Central memory CD8-positive, alpha-beta T cell (primary cell): ENCODE results near the gene UGT2B10.

Experiments used
- ATAC-seq: fragments of 150-1000 bp; cut with Tn5 transposase; replicated peaks from 2 replicates; pipeline ENCODE4 v1.10.0; 2022; ENCODE audit warnings: mild to moderate bottlenecking, moderate FRiP score, moderate number of reproducible peaks; ENCODE audit not compliant: poor library complexity, severe bottlenecking; ENCODE audit errors: extremely low read depth
- DNase-seq, 2 donors: peaks; one replicate each; pipeline ENCODE4 v3.0.0; 2021; ENCODE audit warnings: low spot score in 2 of 2
- H3K27ac Mint-ChIP-seq: one replicate; pipeline ENCODE4 v1.8.0; 2022; ENCODE audit warnings: low read depth, mild to moderate bottlenecking, moderate library complexity, mixed read lengths
- H3K27me3 Mint-ChIP-seq: one replicate; pipeline ENCODE4 v1.8.0; 2022; ENCODE audit warnings: mixed read lengths
- H3K36me3 Mint-ChIP-seq: one replicate; pipeline ENCODE4 v1.8.0; 2022; ENCODE audit warnings: mild to moderate bottlenecking, moderate library complexity, mixed read lengths; ENCODE audit not compliant: insufficient read depth
- H3K4me1 Mint-ChIP-seq: one replicate; pipeline ENCODE4 v1.8.0; 2022; ENCODE audit warnings: mixed read lengths
- H3K4me3 Mint-ChIP-seq: one replicate; pipeline ENCODE4 v1.8.0; 2022; ENCODE audit warnings: mild to moderate bottlenecking, moderate library complexity, mixed read lengths
- H3K9me3 Mint-ChIP-seq: one replicate; pipeline ENCODE4 v1.8.0; 2022; ENCODE audit warnings: mixed read lengths

Gene UGT2B10

DNA sequence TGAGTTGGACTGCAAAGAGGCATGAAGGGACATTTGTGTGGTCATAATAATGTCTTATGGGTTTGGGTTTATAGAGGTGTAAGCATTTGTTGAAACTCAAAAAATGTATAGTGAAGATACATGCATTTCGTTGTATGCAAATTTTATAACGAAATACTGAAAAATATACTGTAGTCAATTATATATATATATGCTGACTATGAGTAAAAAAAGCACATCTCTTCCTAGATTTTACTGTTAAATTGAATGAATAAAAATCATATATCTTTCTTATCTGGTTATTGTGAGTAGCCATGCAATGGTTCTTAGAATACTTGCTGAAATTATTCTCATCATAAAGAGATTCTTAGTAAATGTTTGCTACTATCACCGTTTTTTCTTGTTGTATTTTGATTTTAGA, 34.5 kb downstream of the UGT2B10 start:
- H3K9me3 Mint-ChIP-seq, result peaks cover 13% of the 10 kb centered on the region
- H3K27ac Mint-ChIP-seq, result no peak overlapping the region
- H3K4me1 Mint-ChIP-seq, result no peaks in the 10 kb centered on the region
- ATAC-seq, result no peak
- H3K36me3 Mint-ChIP-seq, result no peaks in the 10 kb centered on the region
- no peak overlapping the region for H3K4me3 Mint-ChIP-seq
- no peaks in the 10 kb centered on the region for H3K27me3 Mint-ChIP-seq
- DNase-seq, result no peak

DNA sequence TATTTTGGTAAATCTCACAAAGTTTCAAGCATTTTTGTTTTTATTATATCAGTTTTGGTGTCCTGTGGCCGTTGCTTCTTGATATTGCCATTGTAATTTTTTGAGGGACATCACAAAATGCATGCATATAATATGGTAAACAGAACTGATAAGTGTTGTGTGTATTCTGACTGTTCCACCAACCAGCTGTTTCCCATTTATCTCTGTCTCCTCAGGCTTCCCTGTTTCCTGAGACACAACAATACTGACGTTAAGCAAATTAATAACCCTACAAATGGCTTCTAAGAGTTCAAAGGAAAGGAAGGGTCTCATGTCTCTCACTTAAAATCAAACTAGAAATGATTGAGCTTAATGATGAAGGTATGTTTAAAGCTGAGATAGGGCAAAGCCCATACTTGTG, 40.0 kb downstream of the UGT2B10 start:
- H3K27ac Mint-ChIP-seq, result no peak overlapping the region

DNA sequence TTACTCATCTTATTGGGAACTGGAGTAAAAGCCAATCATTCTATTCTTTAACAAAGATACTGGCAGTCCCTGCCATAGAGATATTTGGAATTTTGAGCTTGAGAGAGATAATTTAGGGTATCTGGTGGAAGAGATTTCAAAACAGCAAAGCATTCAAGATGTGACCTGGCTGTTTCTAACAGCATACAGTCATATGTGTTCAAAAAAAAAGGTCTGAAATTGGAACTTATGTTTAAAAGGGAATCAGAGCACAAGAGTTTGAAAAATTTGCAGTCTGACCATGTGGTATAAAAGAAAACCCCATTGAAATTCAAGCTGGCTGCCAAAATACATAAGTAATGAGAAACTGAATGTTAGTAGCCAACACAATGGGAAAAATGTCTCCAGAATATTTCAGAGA, 42.2 kb downstream of the UGT2B10 start:
- Mint-ChIP-seq H3K36me3 (peaks cover 2% of the 10 kb centered on the region), H3K27me3 (no peaks in the 10 kb centered on the region), H3K27ac (no peak overlapping the region), H3K9me3 (no peaks in the 10 kb centered on the region), H3K4me1 (no peaks in the 10 kb centered on the region), H3K4me3 (no peak overlapping the region)
- no peak for ATAC-seq
- no peak for DNase-seq

More for the DNA sequence above, 40.0 kb downstream of the UGT2B10 start:
- Mint-ChIP-seq H3K27me3 (no peaks in the 10 kb centered on the region), H3K4me3 (no peak overlapping the region), H3K36me3 (peaks cover 2% of the 10 kb centered on the region), H3K9me3 (no peaks in the 10 kb centered on the region), H3K4me1 (no peaks in the 10 kb centered on the region)
- DNase-seq (no peak), ATAC-seq (no peak)

DNA sequence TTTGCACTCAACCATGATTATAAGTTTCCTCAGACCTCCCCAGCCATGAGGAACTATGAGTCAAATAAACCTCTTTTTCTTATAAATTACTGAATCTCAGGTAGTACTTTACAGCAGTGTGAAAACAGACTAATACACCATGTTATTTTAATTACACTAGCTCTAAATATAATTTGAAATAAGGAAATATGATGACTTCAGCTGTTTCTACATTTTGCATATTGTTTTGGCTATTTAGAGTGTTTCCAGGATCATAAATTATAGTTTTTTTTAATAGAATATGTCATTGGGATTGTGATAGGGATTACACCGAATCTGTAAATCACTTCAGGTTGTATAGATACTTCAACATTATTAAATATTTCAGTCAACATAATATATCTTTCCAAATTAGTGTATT, 43.9 kb downstream of the UGT2B10 start:
- H3K9me3 Mint-ChIP-seq, result no peaks in the 10 kb centered on the region
- DNase-seq (no peak), ATAC-seq (no peak)
- peaks cover 2% of the 10 kb centered on the region for H3K36me3 Mint-ChIP-seq
- no peaks in the 10 kb centered on the region for H3K4me1 Mint-ChIP-seq
- H3K27ac Mint-ChIP-seq, result no peak overlapping the region
- H3K4me3 Mint-ChIP-seq, result no peak overlapping the region
- H3K27me3 Mint-ChIP-seq, result no peaks in the 10 kb centered on the region

DNA sequence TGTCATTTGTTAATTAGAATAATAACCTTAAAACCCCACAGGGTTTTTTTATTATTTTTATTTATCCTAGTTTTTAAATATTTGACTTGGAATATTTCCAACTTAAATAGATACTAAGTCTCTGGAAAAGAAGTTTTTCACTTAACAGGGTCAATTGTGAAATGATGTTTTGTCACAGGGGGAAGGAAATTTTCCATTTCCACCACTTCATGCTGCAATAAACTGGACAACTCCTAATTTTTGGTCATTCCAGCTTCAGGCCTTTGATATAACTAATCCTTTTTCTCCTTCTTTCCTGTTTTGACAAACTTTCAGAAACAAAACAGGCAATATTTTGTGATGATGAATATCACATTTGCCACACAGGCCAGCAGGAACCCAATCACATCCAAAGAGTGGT, 45.3 kb downstream of the UGT2B10 start:
- peaks cover 2% of the 10 kb centered on the region for H3K36me3 Mint-ChIP-seq
- H3K27me3 Mint-ChIP-seq, result no peaks in the 10 kb centered on the region
- no peak overlapping the region for H3K27ac Mint-ChIP-seq
- H3K4me1 Mint-ChIP-seq, result no peaks in the 10 kb centered on the region
- H3K9me3 Mint-ChIP-seq, result peaks cover 8% of the 10 kb centered on the region
- no peak overlapping the region for H3K4me3 Mint-ChIP-seq
- ATAC-seq, result no peak
- DNase-seq, result no peak

DNA sequence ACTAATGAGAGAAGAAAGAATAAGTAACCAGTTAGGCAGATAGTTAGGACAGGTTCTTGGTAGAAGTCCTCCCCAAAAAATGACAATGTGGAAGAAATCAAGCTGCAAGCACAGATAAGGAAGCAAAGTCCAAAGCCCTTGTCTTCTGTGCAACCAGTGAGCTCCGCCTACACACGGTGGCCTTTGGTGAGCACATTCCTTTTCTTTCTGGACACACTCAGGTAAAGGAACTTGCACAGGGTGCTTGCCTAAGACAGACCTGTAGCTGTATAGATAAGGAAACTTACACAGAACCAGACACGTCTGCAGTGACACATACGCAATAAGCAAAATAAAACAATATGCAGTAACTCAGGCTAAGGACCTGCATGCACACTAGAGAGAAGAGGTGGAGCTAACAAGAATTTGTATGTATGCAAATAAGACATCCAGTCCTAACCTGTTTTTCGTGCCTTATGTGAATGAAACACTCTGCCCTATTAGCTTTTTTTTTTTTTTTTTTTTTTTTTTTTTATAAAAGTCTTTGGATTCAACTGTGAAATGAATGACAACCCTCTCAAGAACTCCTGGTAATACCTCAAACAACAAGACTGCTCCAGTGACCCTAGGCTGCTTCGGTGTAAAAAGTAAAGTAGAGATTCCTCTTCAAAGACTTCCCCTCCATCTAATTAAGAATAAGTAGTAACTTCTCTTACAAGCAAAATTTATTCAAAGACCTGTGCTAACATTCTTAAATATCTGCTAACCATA, 48.8 kb downstream of the UGT2B10 start:
- H3K27ac Mint-ChIP-seq, result no peak overlapping the region
- no peak for ATAC-seq
- no peak for DNase-seq
- H3K9me3 Mint-ChIP-seq, result peaks cover 11% of the 10 kb centered on the region
- H3K4me1 Mint-ChIP-seq, result no peaks in the 10 kb centered on the region
- H3K27me3 Mint-ChIP-seq, result no peaks in the 10 kb centered on the region
- H3K4me3 Mint-ChIP-seq, result no peak overlapping the region
- no peaks in the 10 kb centered on the region for H3K36me3 Mint-ChIP-seq

DNA sequence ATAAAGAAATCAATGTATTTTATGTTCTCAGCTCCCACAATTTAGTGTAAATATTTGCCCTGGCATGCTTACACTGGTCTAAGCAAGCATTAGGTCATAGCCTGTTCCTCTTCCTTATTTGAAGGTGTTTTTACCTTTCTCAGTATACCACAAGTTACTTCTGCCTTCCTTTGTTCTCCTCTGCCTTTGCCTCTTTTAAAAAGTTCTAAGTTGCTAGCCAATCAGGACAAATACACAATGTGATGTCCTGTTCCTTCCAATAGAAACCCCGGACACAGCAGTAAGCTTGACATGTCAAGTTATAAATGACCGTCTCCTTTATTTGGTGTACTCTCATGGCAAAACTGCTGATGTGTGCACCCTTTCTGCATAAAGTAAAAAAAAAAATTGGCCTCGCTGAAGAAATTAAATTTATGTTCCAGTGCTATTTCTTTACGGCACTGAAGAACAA, 49.4 kb downstream of the UGT2B10 start:
- ATAC-seq (no peak), DNase-seq (no peak)
- Mint-ChIP-seq H3K27me3 (no peaks in the 10 kb centered on the region), H3K4me3 (no peak overlapping the region), H3K9me3 (peaks cover 11% of the 10 kb centered on the region), H3K36me3 (no peaks in the 10 kb centered on the region), H3K27ac (no peak overlapping the region), H3K4me1 (no peaks in the 10 kb centered on the region)

DNA sequence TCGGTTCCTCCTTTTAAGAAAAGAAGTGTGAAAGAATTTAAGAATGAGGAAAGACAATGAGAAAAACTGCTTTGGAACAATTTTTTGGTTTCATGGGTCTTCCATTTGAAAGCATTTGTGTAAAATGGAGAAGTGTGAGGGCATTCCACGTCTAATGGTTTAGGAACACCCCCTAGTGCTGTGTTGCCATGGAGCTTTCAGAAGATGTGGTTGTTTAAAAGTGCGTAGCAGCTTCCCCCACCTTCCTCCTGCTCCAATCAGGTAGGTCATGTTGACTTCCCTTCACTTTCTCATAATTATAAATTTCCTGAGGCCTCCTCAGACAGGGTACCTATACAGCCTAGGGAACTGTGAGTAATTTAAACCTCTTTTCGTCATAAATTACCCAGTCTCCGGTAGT, 50.0 kb downstream of the UGT2B10 start:
- Mint-ChIP-seq H3K4me3 (no peak overlapping the region), H3K27me3 (no peaks in the 10 kb centered on the region), H3K4me1 (no peaks in the 10 kb centered on the region), H3K9me3 (peaks cover 11% of the 10 kb centered on the region), H3K27ac (no peak overlapping the region), H3K36me3 (no peaks in the 10 kb centered on the region)
- ATAC-seq (no peak), DNase-seq (no peak)

DNA sequence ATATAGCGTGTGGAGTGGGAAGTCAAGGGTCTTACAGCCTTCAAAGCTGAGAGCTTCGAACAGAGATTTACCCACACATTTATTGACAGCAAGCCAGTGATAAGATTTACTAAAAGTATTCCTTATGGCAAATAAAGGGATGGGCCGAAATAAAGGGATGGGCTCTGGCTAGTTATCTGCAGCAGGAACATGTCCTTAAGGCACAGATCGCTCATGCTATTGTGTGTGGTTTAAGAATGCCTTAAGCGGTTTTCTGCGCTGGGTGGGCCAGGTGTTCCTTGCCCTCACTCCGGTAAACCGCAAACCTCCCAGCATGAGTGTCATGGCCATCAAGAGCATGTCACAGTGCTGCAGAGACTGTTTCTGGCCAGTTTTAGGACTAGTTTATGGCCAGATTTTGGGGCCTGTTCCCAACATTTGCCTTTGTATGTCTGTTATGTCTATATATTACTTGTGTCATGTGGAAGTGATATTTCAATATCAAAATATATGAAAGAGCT, 53.5 kb downstream of the UGT2B10 start:
- Mint-ChIP-seq H3K4me3 (no peak overlapping the region), H3K27me3 (no peaks in the 10 kb centered on the region), H3K27ac (no peak overlapping the region), H3K9me3 (peaks cover 11% of the 10 kb centered on the region), H3K4me1 (no peaks in the 10 kb centered on the region), H3K36me3 (no peaks in the 10 kb centered on the region)
- ATAC-seq, result no peak
- DNase-seq, result no peak

DNA sequence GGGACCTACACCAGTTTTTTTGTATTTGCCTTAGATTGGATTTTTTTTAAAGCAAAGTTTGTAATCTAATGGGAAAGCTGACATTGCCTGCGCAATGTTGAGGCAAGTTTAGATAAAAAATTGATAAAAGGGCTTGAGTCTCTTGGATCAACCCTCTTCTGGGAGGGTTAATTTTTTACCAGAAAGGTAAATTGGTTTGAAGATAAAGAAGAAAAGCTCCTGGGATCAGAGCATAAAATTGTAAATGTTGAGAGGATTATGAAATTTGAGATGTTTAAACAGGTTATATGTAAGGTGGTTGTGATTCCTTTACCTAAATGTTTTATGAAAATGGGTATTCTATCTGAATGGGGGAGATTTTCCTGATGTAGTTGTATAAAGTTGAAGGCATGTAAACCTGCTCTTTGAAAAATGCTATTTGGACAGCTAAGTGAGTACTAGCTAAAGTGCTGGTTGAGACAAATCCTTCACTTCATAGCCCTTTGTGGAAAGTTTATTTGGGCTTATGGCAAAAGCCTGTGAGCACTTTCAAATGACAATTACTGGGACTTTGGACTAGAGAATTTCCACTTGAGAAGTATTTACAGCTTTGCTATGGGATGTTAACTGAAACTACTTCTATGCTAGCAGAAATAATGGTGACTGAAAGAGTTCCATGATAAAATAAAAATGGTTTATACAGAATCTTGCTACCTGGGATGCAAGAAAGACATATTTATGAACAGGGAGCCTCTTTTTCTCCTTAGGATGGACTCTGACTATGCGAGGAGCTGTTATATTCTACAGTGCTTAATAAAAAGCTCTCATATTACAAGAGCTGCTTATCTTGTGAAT, 56.2 kb downstream of the UGT2B10 start:
- no peaks in the 10 kb centered on the region for H3K27me3 Mint-ChIP-seq
- no peaks in the 10 kb centered on the region for H3K36me3 Mint-ChIP-seq
- ATAC-seq, result no peak
- no peak overlapping the region for H3K4me3 Mint-ChIP-seq
- no peak for DNase-seq
- no peaks in the 10 kb centered on the region for H3K9me3 Mint-ChIP-seq
- no peaks in the 10 kb centered on the region for H3K4me1 Mint-ChIP-seq
- no peak overlapping the region for H3K27ac Mint-ChIP-seq

DNA sequence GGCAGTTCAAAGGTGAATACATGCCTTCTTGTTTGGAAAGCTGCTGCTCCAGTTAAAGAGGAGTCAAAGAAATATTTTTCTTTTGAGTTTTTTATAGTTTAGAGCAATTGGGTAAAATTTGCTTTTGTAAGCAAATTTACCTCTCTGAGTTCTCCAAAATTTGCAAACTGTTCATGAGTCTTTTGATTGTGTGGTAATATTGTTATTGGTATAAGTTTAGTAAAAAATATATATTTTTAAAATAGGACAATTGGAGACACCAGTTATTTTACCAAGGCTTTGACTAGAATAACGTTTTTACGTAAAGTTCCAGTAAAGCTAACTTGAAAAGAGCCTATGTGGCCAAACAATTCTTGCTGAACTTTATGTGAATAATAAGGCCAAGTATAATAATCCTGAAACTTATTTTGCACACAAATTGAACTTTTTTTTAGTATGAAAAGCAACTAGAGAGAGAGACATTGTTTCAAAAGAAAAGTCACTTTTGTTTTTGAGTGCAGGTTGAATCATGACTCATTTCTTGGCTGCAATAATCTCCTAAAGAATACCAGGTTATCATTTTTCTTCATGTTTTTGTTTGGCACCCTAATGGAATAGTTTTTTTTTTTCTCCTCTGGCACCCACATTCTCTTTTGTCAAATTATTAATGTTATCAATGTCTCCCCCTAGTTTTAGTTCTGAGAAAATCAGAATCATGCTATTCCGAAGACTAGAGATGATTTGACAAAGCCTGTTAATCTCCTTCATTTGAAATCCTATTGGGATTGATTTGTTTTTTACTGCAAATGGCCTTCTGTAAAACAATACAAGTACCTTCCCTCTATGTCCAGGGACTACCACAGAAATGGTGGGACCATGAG, 57.1 kb downstream of the UGT2B10 start:
- H3K36me3 Mint-ChIP-seq, result no peaks in the 10 kb centered on the region

DNA sequence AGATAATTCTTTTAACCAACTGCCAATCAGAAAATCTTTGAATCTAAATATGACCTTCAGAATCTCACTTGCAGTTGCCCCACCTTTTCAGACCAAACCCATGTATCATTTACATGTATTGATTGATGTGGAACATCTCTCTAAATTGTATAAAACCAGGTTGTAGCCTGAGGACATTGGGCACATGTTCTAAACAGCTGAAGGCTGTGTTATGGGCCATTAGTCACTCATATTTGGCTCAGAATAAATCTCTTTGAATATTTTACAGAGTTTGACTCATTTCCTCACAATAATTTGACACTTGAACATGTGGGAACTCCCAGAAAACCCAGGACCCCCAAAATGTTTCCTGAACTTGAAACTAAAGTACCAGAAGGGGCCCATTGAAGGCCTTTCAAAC, 58.7 kb downstream of the UGT2B10 start:
- H3K27me3 Mint-ChIP-seq, result no peaks in the 10 kb centered on the region
- no peak for ATAC-seq
- H3K36me3 Mint-ChIP-seq, result no peaks in the 10 kb centered on the region
- no peaks in the 10 kb centered on the region for H3K9me3 Mint-ChIP-seq
- no peak for DNase-seq
- no peak overlapping the region for H3K4me3 Mint-ChIP-seq
- H3K27ac Mint-ChIP-seq, result no peak overlapping the region
- no peaks in the 10 kb centered on the region for H3K4me1 Mint-ChIP-seq

More for the DNA sequence above, 57.1 kb downstream of the UGT2B10 start:
- Mint-ChIP-seq H3K27me3 (no peaks in the 10 kb centered on the region), H3K4me1 (no peaks in the 10 kb centered on the region), H3K9me3 (no peaks in the 10 kb centered on the region), H3K4me3 (no peak overlapping the region), H3K27ac (no peak overlapping the region)
- ATAC-seq (no peak), DNase-seq (no peak)
